Adipocyte (in vitro differentiated cells): ENCODE measurements around the gene ALG1L2.
"Not testable (repeated sequence)": the region's sequence is repeated elsewhere in the genome, so short reads cannot be mapped to it uniquely, and the experiment has no call there.

Experiments
- DNase-seq: peaks from one replicate; pipeline ENCODE4 v3.0.0-alpha.2; 2015; ENCODE audit warnings: low read depth
- H3K27me3 ChIP-seq: replicated peaks from 2 replicates; pipeline ENCODE4 v1.7.0; 2013; ENCODE audit warnings: mild to moderate bottlenecking, low read length, moderate library complexity; ENCODE audit not compliant: control insufficient read depth, insufficient read depth
- H3K36me3 ChIP-seq: 2 replicates; pipeline ENCODE4 v1.7.0; 2013; ENCODE audit warnings: low read length, mild to moderate bottlenecking, moderate library complexity; ENCODE audit not compliant: control insufficient read depth, insufficient read depth, severe bottlenecking
- H3K4me1 ChIP-seq: 2 replicates; pipeline ENCODE4 v1.7.0; 2013; ENCODE audit warnings: mild to moderate bottlenecking, low read length, moderate library complexity; ENCODE audit not compliant: control insufficient read depth, insufficient read depth
- H3K4me3 ChIP-seq: 2 replicates; pipeline ENCODE4 v1.7.0; 2013; ENCODE audit warnings: mild to moderate bottlenecking, low read length, moderate library complexity
- H3K9ac ChIP-seq: 2 replicates; pipeline ENCODE4 v1.7.0; 2013; ENCODE audit warnings: mild to moderate bottlenecking, low read length, moderate library complexity
- H3K9me3 ChIP-seq: 2 replicates; pipeline ENCODE4 v1.7.0; 2013; ENCODE audit warnings: mild to moderate bottlenecking, low read length, moderate library complexity; ENCODE audit not compliant: control insufficient read depth

ALG1L2 gene

GRCh38 chr3:130111185-130111864, 29.7 kb downstream of the ALG1L2 start:
- Histone ChIP-seq H3K4me3 (peak overlapping the region; percentile 86), H3K36me3 (no peaks in the 10 kb centered on the region), H3K9me3 (no peaks in the 10 kb centered on the region), H3K9ac (peak overlapping the region; percentile 87), H3K4me1 (peaks cover 7% of the 10 kb centered on the region), H3K27me3 (no peaks in the 10 kb centered on the region)
- peak; percentile 99 for DNase-seq

GRCh38 chr3:130111865-130112747, 30.5 kb downstream of the ALG1L2 start:
- H3K36me3 ChIP-seq, result not testable (repeated sequence)

GRCh38 chr3:130112748-130113073, 31.1 kb downstream of the ALG1L2 start:
- Histone ChIP-seq H3K4me3 (peak overlapping the region; percentile 81), H3K9ac (peak overlapping the region; percentile 81)
- not testable (repeated sequence) for H3K9me3 ChIP-seq, H3K27me3 ChIP-seq, H3K36me3 ChIP-seq, H3K4me1 ChIP-seq, DNase-seq

More at GRCh38 chr3:130111865-130112747, 30.5 kb downstream of the ALG1L2 start:
- Histone ChIP-seq H3K4me3 (peak overlapping the region; percentile 81), H3K9ac (peak overlapping the region; percentile 81)
- H3K4me1 ChIP-seq, H3K27me3 ChIP-seq, H3K9me3 ChIP-seq: not testable (repeated sequence)
- DNase-seq, result peak; percentile 96

GRCh38 chr3:130115400-130115799, 33.8 kb downstream of the ALG1L2 start:
- H3K4me1 ChIP-seq, H3K9me3 ChIP-seq, DNase-seq, H3K36me3 ChIP-seq, H3K27me3 ChIP-seq, H3K9ac ChIP-seq, H3K4me3 ChIP-seq: not testable (repeated sequence)

DNA sequence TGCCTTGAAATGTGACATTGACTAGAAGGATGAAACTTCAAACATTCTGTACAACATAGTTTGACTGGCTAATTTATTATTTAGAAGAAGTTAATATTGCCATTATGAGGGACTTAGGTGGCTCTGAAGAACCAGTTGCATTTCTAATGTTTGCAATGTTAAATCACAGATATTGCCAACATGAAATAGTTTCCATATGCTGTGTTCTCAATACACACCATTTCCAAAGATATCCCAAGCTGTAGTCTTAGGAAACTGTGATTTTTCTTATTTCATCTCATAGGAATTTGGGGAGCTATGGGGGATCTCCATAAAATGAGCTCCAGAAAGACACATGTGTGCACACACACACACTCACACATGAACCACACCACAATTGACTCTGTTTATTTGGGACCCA, 36.3 kb downstream of the ALG1L2 start:
- Histone ChIP-seq H3K9me3 (no peaks in the 10 kb centered on the region), H3K9ac (no peak overlapping the region), H3K27me3 (no peaks in the 10 kb centered on the region), H3K36me3 (no peaks in the 10 kb centered on the region), H3K4me1 (peaks cover 1% of the 10 kb centered on the region), H3K4me3 (no peak overlapping the region)
- no peak for DNase-seq

- not testable (repeated sequence) for H3K36me3 ChIP-seq, H3K4me1 ChIP-seq, H3K9ac ChIP-seq, H3K9me3 ChIP-seq, H3K4me3 ChIP-seq, DNase-seq, H3K27me3 ChIP-seq
Measured at GRCh38 chr3:130119824-130120223, 38.2 kb downstream of the ALG1L2 start.

GRCh38 chr3:130120291-130120690, 38.7 kb downstream of the ALG1L2 start:
- H3K9me3 ChIP-seq, H3K36me3 ChIP-seq, H3K4me3 ChIP-seq, H3K27me3 ChIP-seq, H3K4me1 ChIP-seq, H3K9ac ChIP-seq, DNase-seq: not testable (repeated sequence)

- not testable (repeated sequence) for H3K4me1 ChIP-seq, H3K9ac ChIP-seq
Measured at GRCh38 chr3:130122891-130123775, 41.5 kb downstream of the ALG1L2 start.

GRCh38 chr3:130125406-130125805, 43.8 kb downstream of the ALG1L2 start:
- not testable (repeated sequence) for H3K4me3 ChIP-seq, DNase-seq, H3K36me3 ChIP-seq, H3K9ac ChIP-seq, H3K9me3 ChIP-seq, H3K27me3 ChIP-seq, H3K4me1 ChIP-seq

More at GRCh38 chr3:130122891-130123775, 41.5 kb downstream of the ALG1L2 start:
- H3K36me3 ChIP-seq, H3K27me3 ChIP-seq, H3K9me3 ChIP-seq, H3K4me3 ChIP-seq: not testable (repeated sequence)
- DNase-seq, result peak; percentile 25

DNA sequence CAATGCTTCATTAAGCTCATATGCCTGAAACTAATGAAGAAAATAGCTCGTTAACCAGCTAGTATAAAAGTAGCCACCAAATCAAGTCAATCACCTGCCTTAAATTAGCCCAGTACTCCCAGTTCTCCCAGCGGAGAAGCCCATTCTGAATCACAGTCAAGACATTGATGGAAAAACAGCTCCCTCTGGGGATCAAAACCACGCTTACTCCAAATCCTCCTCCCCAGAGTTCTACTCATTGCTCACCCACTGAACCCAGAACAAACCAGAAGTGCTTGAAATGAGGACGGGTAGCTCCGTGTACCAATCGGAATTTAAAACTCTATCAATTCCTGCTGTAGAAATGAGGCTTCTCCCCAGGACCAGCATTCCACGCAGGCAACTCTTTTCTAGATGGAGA, 54.7 kb downstream of the ALG1L2 start:
- H3K4me3 ChIP-seq, DNase-seq, H3K9me3 ChIP-seq, H3K4me1 ChIP-seq, H3K9ac ChIP-seq, H3K36me3 ChIP-seq, H3K27me3 ChIP-seq: not testable (repeated sequence)

GRCh38 chr3:130137685-130138084, 56.1 kb downstream of the ALG1L2 start:
- H3K27me3 ChIP-seq, DNase-seq, H3K36me3 ChIP-seq, H3K9me3 ChIP-seq, H3K4me1 ChIP-seq, H3K9ac ChIP-seq, H3K4me3 ChIP-seq: not testable (repeated sequence)
